ENCODE data around the gene SLC38A3.
A peak's percentile ranks its signal among the peaks of the same experiment; 100 is the strongest.

The SLC38A3 gene

DNA sequence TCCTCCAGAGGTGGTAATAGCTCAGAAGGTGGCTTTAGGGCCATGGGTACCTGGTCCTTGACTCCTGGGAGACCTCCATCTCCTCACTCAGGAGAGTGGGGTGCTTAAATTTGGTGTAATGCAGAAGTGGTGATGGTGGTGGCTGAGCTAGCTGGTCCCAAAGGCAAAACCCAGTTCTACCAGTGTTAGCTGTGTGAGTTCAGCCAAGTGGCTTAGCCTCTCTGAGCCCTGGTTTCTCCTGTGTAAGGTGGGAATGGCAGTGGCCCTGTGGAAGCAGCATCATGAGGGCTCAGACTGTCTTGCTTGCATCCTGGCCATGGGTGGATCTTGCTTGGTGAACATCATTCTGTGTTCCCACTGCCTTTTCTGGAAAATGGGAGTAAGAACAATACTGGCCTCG lies 40.6 kb upstream of the SLC38A3 start:
- no peak overlapping the region for H4K8ac ChIP-seq (ENCODE audit: low read length)
- no peak overlapping the region for H3K18ac ChIP-seq (ENCODE audit: low read depth in 1 of 2, low read length in 2 of 2)
- H3K27me3 ChIP-seq (ENCODE audit: control insufficient read depth in 1 of 2, insufficient read depth in 1 of 2, low read length in 2 of 2) = peaks cover 6 to 7% of the 10 kb centered on the region in 2 experiments
- H3K23ac ChIP-seq (ENCODE audit: low read length in 2 of 2) = no peak overlapping the region
- H3K4me1 ChIP-seq (ENCODE audit: control insufficient read depth, insufficient read depth, low read depth, low read length) = peaks cover 59% of the 10 kb centered on the region
- H2BK120ac ChIP-seq (ENCODE audit: low read depth, low read length) = no peak overlapping the region
- H2AK5ac ChIP-seq (ENCODE audit: low read length, severe bottlenecking) = peak overlapping the region; percentile 19
- no peak overlapping the region for H2BK15ac ChIP-seq (ENCODE audit: low read depth, poor library complexity, severe bottlenecking)
- H4K91ac ChIP-seq (ENCODE audit: low read length) = no peak overlapping the region
- peaks cover 0 to 31% of the 10 kb centered on the region in 2 experiments for H3K36me3 ChIP-seq (ENCODE audit: control insufficient read depth in 1 of 2, insufficient read depth in 2 of 2, low read depth in 1 of 2, low read length in 2 of 2)
- H2BK5ac ChIP-seq (ENCODE audit: low read depth, low read length, poor library complexity, severe bottlenecking) = no peak overlapping the region
- no peak overlapping the region for H2BK12ac ChIP-seq (ENCODE audit: low read length in 2 of 2)
- H3K9ac ChIP-seq (ENCODE audit: low read length) = peak overlapping the region; percentile 27
- WGBS = 69% methylated on average over 1 of the region's 1 CpG
- H3K14ac ChIP-seq (ENCODE audit: low read length in 2 of 2) = no peak overlapping the region
- no peaks in the 10 kb centered on the region for H3K9me3 ChIP-seq (ENCODE audit: control insufficient read depth, low read length)
- H3K4me3 ChIP-seq (ENCODE audit: insufficient read depth in 1 of 2, low read depth in 1 of 2, low read length in 2 of 2) = peak overlapping the region in 1 of 2 experiments; percentile 48
- H3K4ac ChIP-seq (ENCODE audit: low read depth in 1 of 2, low read length in 2 of 2) = no peak overlapping the region
- no peak for DNase-seq
- H3K4me2 ChIP-seq (ENCODE audit: low read length, poor library complexity, severe bottlenecking) = no peak overlapping the region
- no peak overlapping the region for H3K27ac ChIP-seq (ENCODE audit: low read length, poor library complexity, severe bottlenecking)
- H3K79me1 ChIP-seq (replicated peaks; ENCODE audit: low read length, poor library complexity, severe bottlenecking) = no peaks in the 10 kb centered on the region
- no peak overlapping the region for H2AFZ ChIP-seq (ENCODE audit: low read depth, low read length)

DNA sequence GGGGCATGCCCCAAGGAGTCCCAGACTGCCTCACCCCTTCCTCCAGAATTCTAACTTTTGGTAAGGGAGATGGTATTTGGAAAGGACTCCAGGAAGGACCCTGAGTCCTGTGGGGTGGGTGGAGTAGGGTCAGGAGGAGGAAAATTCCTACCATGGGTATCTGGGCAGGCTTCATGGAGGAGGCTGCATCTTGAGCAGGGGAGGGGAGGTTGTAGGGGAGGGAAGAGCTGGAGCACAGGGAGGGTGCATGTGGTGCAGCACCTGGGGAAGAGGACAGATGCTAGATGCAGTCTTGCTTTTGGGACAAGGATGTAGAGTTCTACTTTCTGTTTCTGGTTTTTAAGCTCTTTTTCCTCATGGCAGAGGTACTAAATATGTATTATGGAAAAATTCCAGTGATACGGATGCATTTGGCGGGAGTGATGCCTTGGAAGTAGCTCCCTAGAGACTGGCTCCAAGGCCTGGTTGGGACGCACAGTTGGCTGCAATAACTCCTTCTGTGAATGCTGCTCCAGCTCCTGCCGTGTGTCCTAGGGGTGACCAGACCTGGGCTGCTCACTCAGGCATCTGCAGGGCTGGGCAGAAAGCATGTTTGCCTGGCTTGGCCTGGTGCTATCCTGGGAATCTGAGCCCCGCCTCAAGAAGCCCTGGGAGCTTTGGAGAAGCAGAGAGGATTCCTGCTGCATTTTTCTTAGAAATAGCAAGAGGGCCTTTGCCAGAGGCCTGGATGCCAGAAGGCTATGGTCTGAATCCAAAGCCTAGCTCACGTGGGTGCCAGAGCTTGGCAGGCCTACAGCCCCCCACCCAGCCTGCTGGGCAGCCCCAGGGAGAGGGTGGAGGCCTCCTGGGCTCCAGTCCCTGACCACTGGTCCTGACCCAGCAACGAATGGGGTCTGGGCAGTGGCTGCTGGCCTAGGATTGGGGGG lies 39.8 kb upstream of the SLC38A3 start:
- Histone ChIP-seq H2BK120ac (ENCODE audit: low read depth, low read length) (no peak overlapping the region), H3K9ac (ENCODE audit: low read length) (peak overlapping the region; percentile 1), H2AK5ac (ENCODE audit: low read length, severe bottlenecking) (peak overlapping the region; percentile 24), H2BK5ac (ENCODE audit: low read depth, low read length, poor library complexity, severe bottlenecking) (peak overlapping the region; percentile 67), H3K27me3 (ENCODE audit: control insufficient read depth in 1 of 2, insufficient read depth in 1 of 2, low read length in 2 of 2) (peaks cover 4 to 7% of the 10 kb centered on the region in 2 experiments), H2AFZ (ENCODE audit: low read depth, low read length) (no peak overlapping the region), H3K14ac (ENCODE audit: low read length in 2 of 2) (peak overlapping the region in 1 of 2 experiments; percentile 85), H3K4me3 (ENCODE audit: insufficient read depth in 1 of 2, low read depth in 1 of 2, low read length in 2 of 2) (peak overlapping the region in 1 of 2 experiments; percentile 48), H3K36me3 (ENCODE audit: control insufficient read depth in 1 of 2, insufficient read depth in 2 of 2, low read depth in 1 of 2, low read length in 2 of 2) (peaks cover 0 to 24% of the 10 kb centered on the region in 2 experiments), H3K27ac (ENCODE audit: low read length, poor library complexity, severe bottlenecking) (peak overlapping the region; percentile 86), H3K23ac (ENCODE audit: low read length in 2 of 2) (no peak overlapping the region), H4K8ac (ENCODE audit: low read length) (no peak overlapping the region), H3K18ac (ENCODE audit: low read depth in 1 of 2, low read length in 2 of 2) (peak overlapping the region; percentile 47 to 79), H3K4me2 (ENCODE audit: low read length, poor library complexity, severe bottlenecking) (no peak overlapping the region), H2BK12ac (ENCODE audit: low read length in 2 of 2) (peak overlapping the region in 1 of 2 experiments; percentile 40), H2BK15ac (ENCODE audit: low read depth, poor library complexity, severe bottlenecking) (no peak overlapping the region), H3K79me1 (replicated peaks; ENCODE audit: low read length, poor library complexity, severe bottlenecking) (no peaks in the 10 kb centered on the region), H4K91ac (ENCODE audit: low read length) (peak overlapping the region; percentile 44), H3K4me1 (ENCODE audit: control insufficient read depth, insufficient read depth, low read depth, low read length) (peaks cover 62% of the 10 kb centered on the region), H3K4ac (ENCODE audit: low read depth in 1 of 2, low read length in 2 of 2) (peak overlapping the region in 1 of 2 experiments; percentile 49), H3K9me3 (ENCODE audit: control insufficient read depth, low read length) (no peaks in the 10 kb centered on the region)
- WGBS = 63% methylated on average over 7 of the region's 7 CpGs
- DNase-seq = no peak

DNA sequence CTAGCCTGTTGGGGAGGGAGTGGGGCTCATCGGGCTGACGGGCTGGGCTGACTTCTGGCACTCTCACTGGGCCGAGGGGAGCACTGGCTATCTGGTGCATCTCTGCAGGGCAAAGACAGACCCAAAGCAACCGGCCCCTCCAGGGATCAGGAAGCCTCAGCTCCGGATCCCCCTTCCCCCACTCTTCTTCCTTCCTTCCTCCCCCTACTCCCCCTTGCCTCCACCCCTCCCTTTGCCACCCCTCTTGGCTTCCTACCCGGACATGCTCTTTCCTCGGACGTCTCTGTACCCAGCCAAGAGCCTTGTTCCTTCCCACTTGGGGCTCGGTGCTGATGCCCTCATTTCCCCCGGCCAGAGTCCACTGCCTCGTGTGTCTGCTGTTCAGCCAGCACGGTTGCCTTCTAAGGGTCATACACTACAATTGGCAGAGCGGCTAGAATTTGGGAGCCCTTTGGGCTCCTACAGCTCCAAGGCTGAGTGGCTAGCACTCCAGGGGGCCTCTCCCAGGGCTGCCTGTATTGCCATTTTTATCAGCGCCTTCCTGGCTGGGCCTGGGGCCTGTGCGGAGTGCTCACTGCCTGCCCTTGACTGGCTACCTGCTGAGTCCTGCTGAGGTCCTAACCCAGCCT lies 39.0 kb upstream of the SLC38A3 start:
- H3K79me1 ChIP-seq (replicated peaks; ENCODE audit: low read length, poor library complexity, severe bottlenecking) = no peaks in the 10 kb centered on the region
- no peak overlapping the region for H2BK15ac ChIP-seq (ENCODE audit: low read depth, poor library complexity, severe bottlenecking)
- peak overlapping the region in 1 of 2 experiments; percentile 49 for H3K4ac ChIP-seq (ENCODE audit: low read depth in 1 of 2, low read length in 2 of 2)
- no peaks in the 10 kb centered on the region for H3K9me3 ChIP-seq (ENCODE audit: control insufficient read depth, low read length)
- H2BK120ac ChIP-seq (ENCODE audit: low read depth, low read length) = no peak overlapping the region
- peak overlapping the region; percentile 1 for H3K9ac ChIP-seq (ENCODE audit: low read length)
- H4K91ac ChIP-seq (ENCODE audit: low read length) = peak overlapping the region; percentile 44
- no peak overlapping the region for H3K23ac ChIP-seq (ENCODE audit: low read length in 2 of 2)
- H3K27me3 ChIP-seq (ENCODE audit: control insufficient read depth in 1 of 2, insufficient read depth in 1 of 2, low read length in 2 of 2) = peaks cover 0 to 6% of the 10 kb centered on the region in 2 experiments
- H3K27ac ChIP-seq (ENCODE audit: low read length, poor library complexity, severe bottlenecking) = peak overlapping the region; percentile 86
- no peak for DNase-seq
- peaks cover 0 to 23% of the 10 kb centered on the region in 2 experiments for H3K36me3 ChIP-seq (ENCODE audit: control insufficient read depth in 1 of 2, insufficient read depth in 2 of 2, low read depth in 1 of 2, low read length in 2 of 2)
- peak overlapping the region; percentile 11 for H3K4me2 ChIP-seq (ENCODE audit: low read length, poor library complexity, severe bottlenecking)
- H2BK5ac ChIP-seq (ENCODE audit: low read depth, low read length, poor library complexity, severe bottlenecking) = peak overlapping the region; percentile 67
- H2AFZ ChIP-seq (ENCODE audit: low read depth, low read length) = no peak overlapping the region
- peak overlapping the region in 1 of 2 experiments; percentile 79 for H3K18ac ChIP-seq (ENCODE audit: low read depth in 1 of 2, low read length in 2 of 2)
- H2AK5ac ChIP-seq (ENCODE audit: low read length, severe bottlenecking) = peak overlapping the region; percentile 24
- WGBS = 41% methylated on average over 15 of the region's 15 CpGs
- no peak overlapping the region for H4K8ac ChIP-seq (ENCODE audit: low read length)
- H3K4me1 ChIP-seq (ENCODE audit: control insufficient read depth, insufficient read depth, low read depth, low read length) = peaks cover 67% of the 10 kb centered on the region
- H3K4me3 ChIP-seq (ENCODE audit: insufficient read depth in 1 of 2, low read depth in 1 of 2, low read length in 2 of 2) = no peak overlapping the region
- H3K14ac ChIP-seq (ENCODE audit: low read length in 2 of 2) = peak overlapping the region in 1 of 2 experiments; percentile 85
- peak overlapping the region; percentile 40 to 51 for H2BK12ac ChIP-seq (ENCODE audit: low read length in 2 of 2)

DNA sequence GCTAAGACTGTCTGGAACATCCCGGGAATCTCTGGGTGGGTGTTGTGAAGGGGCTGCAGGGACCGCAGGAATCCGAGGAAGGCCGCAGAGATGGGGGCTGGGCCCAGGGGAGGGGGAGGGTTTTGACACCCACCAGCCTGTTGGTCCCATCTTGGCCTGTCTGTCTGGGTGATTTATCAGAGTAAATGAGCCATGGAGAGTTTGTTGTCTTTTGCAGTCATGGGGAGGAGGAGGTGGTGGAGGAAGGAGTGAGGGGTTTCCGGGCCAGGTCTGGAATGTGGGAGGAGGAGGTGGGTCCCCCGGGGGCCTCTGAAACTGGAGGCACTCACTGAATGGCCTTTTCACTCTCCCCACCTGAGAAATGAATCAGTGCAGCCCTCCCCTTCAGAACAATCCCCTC lies 38.5 kb upstream of the SLC38A3 start:
- H2BK12ac ChIP-seq (ENCODE audit: low read length in 2 of 2) = peak overlapping the region in 1 of 2 experiments; percentile 15
- peak overlapping the region; percentile 0 for H2AK5ac ChIP-seq (ENCODE audit: low read length, severe bottlenecking)
- H3K79me1 ChIP-seq (replicated peaks; ENCODE audit: low read length, poor library complexity, severe bottlenecking) = no peaks in the 10 kb centered on the region
- H3K9me3 ChIP-seq (ENCODE audit: control insufficient read depth, low read length) = no peaks in the 10 kb centered on the region
- peak overlapping the region in 1 of 2 experiments; percentile 43 for H3K18ac ChIP-seq (ENCODE audit: low read depth in 1 of 2, low read length in 2 of 2)
- H2BK5ac ChIP-seq (ENCODE audit: low read depth, low read length, poor library complexity, severe bottlenecking) = peak overlapping the region; percentile 1
- peaks cover 0 to 20% of the 10 kb centered on the region in 2 experiments for H3K36me3 ChIP-seq (ENCODE audit: control insufficient read depth in 1 of 2, insufficient read depth in 2 of 2, low read depth in 1 of 2, low read length in 2 of 2)
- H3K4me3 ChIP-seq (ENCODE audit: insufficient read depth in 1 of 2, low read depth in 1 of 2, low read length in 2 of 2) = no peak overlapping the region
- no peak overlapping the region for H2BK15ac ChIP-seq (ENCODE audit: low read depth, poor library complexity, severe bottlenecking)
- no peak for DNase-seq
- no peak overlapping the region for H3K9ac ChIP-seq (ENCODE audit: low read length)
- H3K4me1 ChIP-seq (ENCODE audit: control insufficient read depth, insufficient read depth, low read depth, low read length) = peaks cover 73% of the 10 kb centered on the region
- peaks cover 0 to 6% of the 10 kb centered on the region in 2 experiments for H3K27me3 ChIP-seq (ENCODE audit: control insufficient read depth in 1 of 2, insufficient read depth in 1 of 2, low read length in 2 of 2)
- WGBS = 30% methylated on average over 5 of the region's 6 CpGs
- no peak overlapping the region for H4K91ac ChIP-seq (ENCODE audit: low read length)
- H3K4ac ChIP-seq (ENCODE audit: low read depth in 1 of 2, low read length in 2 of 2) = peak overlapping the region in 1 of 2 experiments; percentile 0
- H3K4me2 ChIP-seq (ENCODE audit: low read length, poor library complexity, severe bottlenecking) = peak overlapping the region; percentile 30
- no peak overlapping the region for H3K23ac ChIP-seq (ENCODE audit: low read length in 2 of 2)
- H4K8ac ChIP-seq (ENCODE audit: low read length) = no peak overlapping the region
- H3K14ac ChIP-seq (ENCODE audit: low read length in 2 of 2) = no peak overlapping the region
- peak overlapping the region; percentile 87 for H3K27ac ChIP-seq (ENCODE audit: low read length, poor library complexity, severe bottlenecking)
- H2AFZ ChIP-seq (ENCODE audit: low read depth, low read length) = no peak overlapping the region
- H2BK120ac ChIP-seq (ENCODE audit: low read depth, low read length) = no peak overlapping the region

Data from mesenchymal stem cell (in vitro differentiated cells and primary cell).